K562 (cell line): ENCODE data around the gene UCHL5. TPM values are rescaled to one million over a fixed set of nuclear protein-coding genes. Genes with fewer than 3 reads are reported as not detected.

ENCODE experiments used
- CXXC5 ChIP-seq: fragments of 250-450 bp; sonication (Bioruptor Pico); IDR thresholded peaks from 2 replicates; pipeline ENCODE4 v1.8.0; 2022; ENCODE audit warnings: inconsistent platforms, mild to moderate bottlenecking, moderate library complexity
- FOS ChIP-seq: IDR thresholded peaks from 3 replicates; pipeline ENCODE4 v1.6.1; 2011; ENCODE audit not compliant: insufficient read length; ENCODE audit errors: extremely low read depth
- FOSL1 ChIP-seq: fragments of 200-800 bp; sonication (Bioruptor generic); conservative IDR thresholded peaks from 2 replicates; pipeline ENCODE4 v1.6.1; 2016; ENCODE audit warnings: missing genetic modification characterization, missing compliant biosample characterization
- GATA2 ChIP-seq: sonication (generic); formaldehyde crosslinking; IDR thresholded peaks from 2 replicates; pipeline ENCODE4 v1.4.0; 2020; ENCODE audit warnings: mild to moderate bottlenecking, missing genetic modification reagents
- GATAD2A ChIP-seq: fragments of 450-650 bp; IDR thresholded peaks from 2 replicates; pipeline ENCODE4 v1.6.1; 2017
- HEY1 ChIP-seq: fragments of 250-450 bp; sonication (Bioruptor Pico); IDR thresholded peaks from 2 replicates; pipeline ENCODE4 v1.5.0; 2020; ENCODE audit warnings: mild to moderate bottlenecking, moderate library complexity, borderline replicate concordance
- PKNOX1 ChIP-seq: fragments of 450-650 bp; IDR thresholded peaks from 2 replicates; pipeline ENCODE4 v1.6.1; 2016
- SPI1 ChIP-seq: IDR thresholded peaks from 2 replicates; pipeline ENCODE4 v1.6.1; 2011; ENCODE audit warnings: low read depth, low read length, control low read depth, borderline replicate concordance
- U2AF2 ChIP-seq: fragments of 200-400 bp; formaldehyde crosslinking; optimal IDR thresholded peaks from 2 replicates; pipeline ENCODE3; 2017; ENCODE audit warnings: low read depth, mild to moderate bottlenecking, low read length
- ZBTB9 ChIP-seq: fragments of 450-650 bp; formaldehyde crosslinking; IDR thresholded peaks from 2 replicates; pipeline ENCODE4 v1.4.0; 2020; ENCODE audit warnings: mild to moderate bottlenecking, moderate library complexity
- ZNF407 ChIP-seq: fragments of 450-650 bp; IDR thresholded peaks from 2 replicates; pipeline ENCODE4 v1.6.1; 2016; ENCODE audit warnings: low read depth
- polyA plus RNA-seq, 8 experiments: library from polyadenylated mRNA; depleted of rRNA in 4 of 8; stranded (reverse) in 5 of 8; unstranded in 3 of 8; fragments of >200 nt; fragmentation: Nextera tagmentation in 2 of 8; fragmentation: Illumina TruSeq in 1 of 8; extraction: Ambion mirVana in 2 of 8; extraction: Trizol in 1 of 8; gene quantifications; 2 replicates each; pipeline versions ENCODE4 v1.2.1 to v1.2.3, GENCODE V29; 2011 to 2014; ENCODE audit warnings: inconsistent platforms in 1 of 8, missing spikeins in 1 of 8
- total RNA-seq, 7 experiments: library from RNA; depleted of rRNA in 6 of 7; stranded (reverse); fragments of >200 nt in 6 of 7; fragmentation: Illumina TruSeq in 2 of 7; extraction: Trizol in 2 of 7; gene quantifications; 2 replicates each; pipeline versions ENCODE4 v1.2.1 to v1.2.3, GENCODE V29; 2011 to 2021; ENCODE audit warnings: low replicate concordance in 1 of 7
- TF ChIP-seq, protein P1 (sequence below): sonication (generic); formaldehyde crosslinking; IDR thresholded peaks from 2 replicates; pipeline ENCODE4 v1.8.0; 2022; ENCODE audit warnings: missing genetic modification reagents, mild to moderate bottlenecking, borderline replicate concordance

The UCHL5 gene
- total and polyA plus RNA-seq, 9 of the 15 experiments (the other 6 are each of a cell fraction or from before 2014, with no cell fraction given): 61.0 to 206 (median 122) TPM

GRCh38 chr1:192986110-192986747, 72.9 kb downstream of the UCHL5 start (continued):
- peak; percentile 97 for TF ChIP-seq CXXC5 (CRISPR knock-in tag)
- TF ChIP-seq ZBTB9: peak; percentile 41; the same call in 1 of the 2 replicates
- TF ChIP-seq GATAD2A: peak; percentile 74
- TF ChIP-seq, protein P1, sequence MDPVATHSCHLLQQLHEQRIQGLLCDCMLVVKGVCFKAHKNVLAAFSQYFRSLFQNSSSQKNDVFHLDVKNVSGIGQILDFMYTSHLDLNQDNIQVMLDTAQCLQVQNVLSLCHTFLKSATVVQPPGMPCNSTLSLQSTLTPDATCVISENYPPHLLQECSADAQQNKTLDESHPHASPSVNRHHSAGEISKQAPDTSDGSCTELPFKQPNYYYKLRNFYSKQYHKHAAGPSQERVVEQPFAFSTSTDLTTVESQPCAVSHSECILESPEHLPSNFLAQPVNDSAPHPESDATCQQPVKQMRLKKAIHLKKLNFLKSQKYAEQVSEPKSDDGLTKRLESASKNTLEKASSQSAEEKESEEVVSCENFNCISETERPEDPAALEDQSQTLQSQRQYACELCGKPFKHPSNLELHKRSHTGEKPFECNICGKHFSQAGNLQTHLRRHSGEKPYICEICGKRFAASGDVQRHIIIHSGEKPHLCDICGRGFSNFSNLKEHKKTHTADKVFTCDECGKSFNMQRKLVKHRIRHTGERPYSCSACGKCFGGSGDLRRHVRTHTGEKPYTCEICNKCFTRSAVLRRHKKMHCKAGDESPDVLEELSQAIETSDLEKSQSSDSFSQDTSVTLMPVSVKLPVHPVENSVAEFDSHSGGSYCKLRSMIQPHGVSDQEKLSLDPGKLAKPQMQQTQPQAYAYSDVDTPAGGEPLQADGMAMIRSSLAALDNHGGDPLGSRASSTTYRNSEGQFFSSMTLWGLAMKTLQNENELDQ (CRISPR knock-in tag): no peak
- no peak for TF ChIP-seq HEY1
- TF ChIP-seq U2AF2: no peak
- TF ChIP-seq PKNOX1: peak; percentile 45; the same call in 1 of the 2 replicates
- peak; percentile 93 for TF ChIP-seq GATA2
- TF ChIP-seq SPI1: no peak
- peak; percentile 88 for TF ChIP-seq FOSL1
- TF ChIP-seq ZNF407: peak; percentile 28; the same call in 1 of the 2 replicates
- TF ChIP-seq FOS: no peak
